HCT116 (cell line): ENCODE results near the gene DCST2. TPM values are rescaled to one million over a fixed set of nuclear protein-coding genes. Genes with fewer than 3 reads are reported as not detected.

ENCODE experiments used
- ATF3 ChIP-seq: IDR thresholded peaks from 2 replicates; pipeline ENCODE4 v1.6.1; 2012
- CEBPB ChIP-seq: IDR thresholded peaks from 2 replicates; pipeline ENCODE4 v1.6.1; 2012; ENCODE audit warnings: low read depth
- CTCF ChIP-seq, 3 experiments: fragments of 200-600 bp in 1 of 3; sonication (generic) in 1 of 3; IDR thresholded peaks in 2 of 3; conservative IDR thresholded peaks in 1 of 3; 2 replicates each; pipeline ENCODE4 v1.5.1; 2012 to 2017; ENCODE audit warnings: low read depth in 2 of 3, low read length in 2 of 3, antibody characterized with exemption in 1 of 3, borderline replicate concordance in 1 of 3, control low read depth in 1 of 3, mild to moderate bottlenecking in 1 of 3, mixed read lengths in 1 of 3, mixed run types in 1 of 3, moderate library complexity in 1 of 3; ENCODE audit not compliant: insufficient read depth in 1 of 3
- ELF1 ChIP-seq: IDR thresholded peaks from 2 replicates; pipeline ENCODE4 v1.6.1; 2012; ENCODE audit warnings: low read depth, borderline replicate concordance
- MAX ChIP-seq: IDR thresholded peaks from 2 replicates; pipeline ENCODE4 v1.6.1; 2012
- POLR2A ChIP-seq: IDR thresholded peaks from 2 replicates; pipeline ENCODE4 v1.7.0; 2011; ENCODE audit warnings: borderline replicate concordance; ENCODE audit not compliant: insufficient read depth, insufficient read length; ENCODE audit errors: extremely low read depth
- REST ChIP-seq: IDR thresholded peaks from 2 replicates; pipeline ENCODE4 v1.6.1; 2012; ENCODE audit warnings: low read depth
- SP1 ChIP-seq: IDR thresholded peaks from 2 replicates; pipeline ENCODE4 v1.6.1; 2012; ENCODE audit warnings: low read depth
- ZFX ChIP-seq: fragments of 450-650 bp; IDR thresholded peaks from 2 replicates; pipeline ENCODE4 v1.6.1; 2017
- ZNF274 ChIP-seq: fragments of 200-500 bp; sonication (Bioruptor generic); IDR thresholded peaks from 2 replicates; pipeline ENCODE4 v1.6.1; 2014; ENCODE audit warnings: mild to moderate bottlenecking, low read depth, low read length, inconsistent platforms
- total RNA-seq: library from RNA; stranded (reverse); gene quantifications from one replicate; pipeline ENCODE4 v1.2.1, GENCODE V29; 2021; ENCODE audit not compliant: unreplicated experiment

The DCST2 gene
- total RNA-seq, 1 experiment from 2014 or later = 2.0 TPM

GRCh38 chr1:154969246-154969645 lies 64.3 kb downstream of the DCST2 start (continued):
- no peak for TF ChIP-seq CTCF (IDR thresholded peaks at IDR 0.05 in 2 of 3, conservative IDR thresholded peaks at IDR 0.05 in 1 of 3; ENCODE audit: borderline replicate concordance in 1 of 3, insufficient read depth in 1 of 3, low read depth in 2 of 3, low read length in 2 of 3)
- TF ChIP-seq ZFX = no peak
- TF ChIP-seq POLR2A = no peak
- no peak for TF ChIP-seq MAX
- no peak for TF ChIP-seq SP1
- TF ChIP-seq ATF3 = no peak
- no peak for TF ChIP-seq ELF1
- TF ChIP-seq CEBPB = no peak
- TF ChIP-seq REST = no peak
- no peak for TF ChIP-seq ZNF274
- TF ChIP-seq, all 23 proteins: peak for 0
